HG02938 (cell line): ENCODE data around the gene CXXC4.

Experiments used
- ATAC-seq: cut with Tn5 transposase; IDR thresholded peaks from one replicate; pipeline ENCODE4 v1.9.1; 2021; ENCODE audit warnings: mild to moderate bottlenecking, moderate library complexity; ENCODE audit not compliant: unreplicated experiment

Gene CXXC4

DNA sequence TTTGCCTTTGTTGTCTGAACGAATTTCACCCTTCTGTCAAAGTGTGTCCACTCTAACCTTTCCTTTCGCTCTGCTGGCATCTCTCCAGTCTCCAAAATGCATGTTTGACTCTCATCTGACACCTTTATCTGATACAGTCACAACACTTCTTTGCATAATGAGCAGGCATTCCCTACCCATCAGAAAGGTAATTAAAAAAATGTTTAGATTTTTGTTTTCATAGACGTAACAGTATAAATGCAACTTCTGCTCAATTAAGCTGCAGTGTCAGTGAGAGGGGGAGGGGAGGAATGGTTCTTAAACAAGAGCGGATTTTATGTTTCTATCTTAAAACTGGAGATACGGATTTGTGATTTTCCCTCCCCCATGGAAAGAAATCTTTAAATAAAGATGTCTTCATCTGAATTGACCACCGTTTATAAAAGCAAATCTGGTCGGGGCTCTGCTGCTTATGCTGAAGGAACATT is 70.2 kb downstream of the CXXC4 start:
- ATAC-seq = no peak

DNA sequence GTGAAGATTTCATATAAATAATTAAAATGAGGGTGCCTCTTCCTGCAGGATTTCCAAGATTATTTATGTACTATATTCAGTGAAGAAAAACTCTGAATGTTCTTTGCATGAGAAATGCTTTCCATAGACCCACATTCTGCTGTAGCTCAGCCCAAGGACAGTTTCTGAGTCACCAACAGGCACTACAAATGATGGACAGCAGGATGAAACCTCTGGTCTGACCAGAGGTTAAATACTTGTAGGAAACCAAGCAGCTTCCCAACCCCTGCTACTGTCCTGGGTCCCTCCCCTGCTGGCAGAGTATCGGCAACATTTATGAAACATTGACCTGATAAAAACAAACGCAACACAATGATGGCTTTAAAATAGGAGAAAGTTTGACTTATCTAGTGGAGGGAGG is 73.1 kb downstream of the CXXC4 start:
- no peak for ATAC-seq

DNA sequence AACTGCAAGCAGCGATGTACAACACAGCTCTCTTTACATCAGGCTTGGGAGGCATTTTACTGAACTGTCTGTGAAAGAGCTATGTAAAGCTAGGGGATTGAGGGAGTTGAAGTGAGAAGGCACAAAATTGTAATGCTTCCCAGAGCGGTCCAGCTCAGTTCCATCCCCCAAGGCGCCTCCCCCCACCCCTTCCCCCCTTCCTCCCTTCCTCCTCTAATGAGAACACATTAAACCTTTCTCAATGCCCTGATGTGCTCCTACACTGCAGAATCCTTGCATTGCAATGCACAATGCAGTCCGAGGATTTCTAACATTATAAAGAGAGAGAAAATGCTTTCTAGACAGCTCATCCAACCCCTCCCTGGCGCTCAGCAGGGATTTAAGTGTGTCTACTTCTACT is 73.9 kb downstream of the CXXC4 start:
- ATAC-seq = no peak
